Keratinocyte (primary cell): ENCODE results near the gene TMCC2.

Source experiments
- CTCF ChIP-seq, 3 experiments: IDR thresholded peaks in 1 of 3; conservative IDR thresholded peaks in 1 of 3; optimal IDR thresholded peaks in 1 of 3; 2 replicates in 2 of 3; 3 replicates in 1 of 3; pipeline versions ENCODE3 to v1.5.1; 2011; ENCODE audit warnings: low read length in 3 of 3, mild to moderate bottlenecking in 3 of 3, moderate library complexity in 2 of 3, control low read depth in 1 of 3, inconsistent platforms in 1 of 3; ENCODE audit not compliant: insufficient read depth in 2 of 3; ENCODE audit errors: extremely low read depth in 1 of 3
- EZH2 ChIP-seq: IDR thresholded peaks from one replicate; pipeline ENCODE4 v1.6.1; 2012; ENCODE audit warnings: inconsistent platforms, mild to moderate bottlenecking, low read length, moderate library complexity

- TF ChIP-seq CTCF (optimal IDR thresholded peaks at IDR 0.05 in 1 of 3, IDR thresholded peaks at IDR 0.05 in 1 of 3, conservative IDR thresholded peaks at IDR 0.05 in 1 of 3; ENCODE audit: extremely low read depth in 1 of 3, insufficient read depth in 2 of 3, low read length in 3 of 3) (no peak), EZH2 (no peak)
Observed at GRCh38 chr1:205321959-205322283, 94.2 kb downstream of the TMCC2 start.
